Smooth muscle cell of the pulmonary artery (primary cell): ENCODE results near the gene NBL1. TPM values are rescaled to one million over a fixed set of nuclear protein-coding genes. Genes with fewer than 3 reads are reported as not detected.

ENCODE experiments used
- total RNA-seq: library from RNA; depleted of rRNA; stranded (reverse); fragments of >200 nt; gene quantifications from 2 replicates; pipeline ENCODE4 v1.2.3, GENCODE V29; 2014

The NBL1 gene
- total RNA-seq, result 260 and 392 TPM in 2 replicates

GRCh38 chr1:19643602-19644394 is at the start of gene NBL1:
TSS of gene NBL1 (plus strand) at chr1:19644311. CDS start at chr1:19655031, 10,720 bp downstream.

GRCh38 chr1:19664453-19665185 is 20.5 kb downstream of the NBL1 start, which contains the start of gene HTR6:
TSS of gene HTR6 (plus strand) at chr1:19664875. CDS start at chr1:19665754, 879 bp downstream.

Other genes starting within 250 kb of the NBL1 start
- 143 and 157 TPM in 2 replicates for gene CAPZB, start 158.8 kb upstream of the NBL1 start, total RNA-seq
- 0.07 TPM in 1 of 2 replicates, not detected in the other for gene HTR6, start 20.6 kb downstream of the NBL1 start, total RNA-seq
- gene TMCO4, start 155.6 kb downstream of the NBL1 start, total RNA-seq, result 10.5 and 11.3 TPM in 2 replicates
- not detected in 2 replicates for gene RNF186, start 171.0 kb downstream of the NBL1 start, total RNA-seq
- 5.1 and 7.7 TPM in 2 replicates for gene OTUD3, start 238.1 kb downstream of the NBL1 start, total RNA-seq